ENCODE data around the gene LRMDA.

Gene LRMDA

GRCh38 chr10:75461672-75462649 lies 30.5 kb downstream of the LRMDA start:
- Histone ChIP-seq H3K4me1 (ENCODE audit: control insufficient read depth, insufficient read depth, low read length) (peaks cover 2% of the 10 kb centered on the region), H3K27me3 (ENCODE audit: control insufficient read depth, insufficient read depth, low read length) (no peaks in the 10 kb centered on the region), H3K27ac (ENCODE audit: low read length) (no peak overlapping the region), H3K4me3 (ENCODE audit: low read length) (no peak overlapping the region), H3K9me3 (ENCODE audit: control insufficient read depth, insufficient read depth, low read length) (no peaks in the 10 kb centered on the region), H3K36me3 (ENCODE audit: control insufficient read depth, insufficient read depth, low read length) (no peaks in the 10 kb centered on the region)
- no CpG with 5 or more reads among the region's 15 CpGs for WGBS (ENCODE audit: insufficient coverage, insufficient read length)
- no peak for DNase-seq (ENCODE audit: low read depth, low spot score)

DNA sequence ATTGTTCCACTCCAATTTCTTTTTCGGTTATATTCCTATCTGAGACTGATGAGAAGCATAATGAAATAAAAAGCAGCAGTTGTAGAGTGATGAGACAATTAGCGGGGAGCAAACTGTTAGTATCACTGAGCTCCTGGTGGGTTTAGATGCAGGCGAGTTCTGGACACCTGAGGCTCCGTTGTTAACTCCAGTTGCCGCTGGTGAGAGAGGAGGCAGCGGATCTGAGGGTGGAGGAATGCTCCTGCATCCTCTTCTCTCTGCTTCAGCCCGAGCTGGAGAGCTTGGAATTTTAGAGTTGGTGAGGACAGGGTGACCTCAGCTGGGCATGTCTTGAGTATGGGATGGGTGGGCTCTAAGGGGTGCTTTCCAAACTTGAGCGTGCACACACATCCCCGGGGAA lies 31.4 kb downstream of the LRMDA start:
- Histone ChIP-seq H3K9me3 (ENCODE audit: control insufficient read depth, insufficient read depth, low read length) (no peaks in the 10 kb centered on the region), H3K36me3 (ENCODE audit: control insufficient read depth, insufficient read depth, low read length) (no peaks in the 10 kb centered on the region), H3K27ac (ENCODE audit: low read length) (no peak overlapping the region), H3K27me3 (ENCODE audit: control insufficient read depth, insufficient read depth, low read length) (no peaks in the 10 kb centered on the region), H3K4me3 (ENCODE audit: low read length) (no peak overlapping the region), H3K4me1 (ENCODE audit: control insufficient read depth, insufficient read depth, low read length) (peaks cover 2% of the 10 kb centered on the region)
- no CpG with 5 or more reads among the region's 9 CpGs for WGBS (ENCODE audit: insufficient coverage, insufficient read length)
- DNase-seq (ENCODE audit: low read depth, low spot score) = no peak

GRCh38 chr10:75464478-75465449 lies 33.3 kb downstream of the LRMDA start:
- Histone ChIP-seq H3K4me3 (ENCODE audit: low read length) (no peak overlapping the region), H3K36me3 (ENCODE audit: control insufficient read depth, insufficient read depth, low read length) (no peaks in the 10 kb centered on the region), H3K9me3 (ENCODE audit: control insufficient read depth, insufficient read depth, low read length) (no peaks in the 10 kb centered on the region), H3K27ac (ENCODE audit: low read length) (no peak overlapping the region), H3K4me1 (ENCODE audit: control insufficient read depth, insufficient read depth, low read length) (peaks cover 2% of the 10 kb centered on the region), H3K27me3 (ENCODE audit: control insufficient read depth, insufficient read depth, low read length) (no peaks in the 10 kb centered on the region)
- WGBS (ENCODE audit: insufficient coverage, insufficient read length) = no CpG with 5 or more reads among the region's 10 CpGs
- no peak for DNase-seq (ENCODE audit: low read depth, low spot score)

GRCh38 chr10:75465450-75465827 lies 34.0 kb downstream of the LRMDA start:
- H3K36me3 ChIP-seq (ENCODE audit: control insufficient read depth, insufficient read depth, low read length) = no peaks in the 10 kb centered on the region
- WGBS (ENCODE audit: insufficient coverage, insufficient read length) = no CpG with 5 or more reads among the region's 6 CpGs
- H3K4me1 ChIP-seq (ENCODE audit: control insufficient read depth, insufficient read depth, low read length) = peaks cover 2% of the 10 kb centered on the region
- no peaks in the 10 kb centered on the region for H3K27me3 ChIP-seq (ENCODE audit: control insufficient read depth, insufficient read depth, low read length)
- DNase-seq (ENCODE audit: low read depth, low spot score) = no peak
- H3K9me3 ChIP-seq (ENCODE audit: control insufficient read depth, insufficient read depth, low read length) = no peaks in the 10 kb centered on the region
- H3K4me3 ChIP-seq (ENCODE audit: low read length) = no peak overlapping the region
- no peak overlapping the region for H3K27ac ChIP-seq (ENCODE audit: low read length)

GRCh38 chr10:75466001-75466400 lies 34.6 kb downstream of the LRMDA start:
- Histone ChIP-seq H3K4me1 (ENCODE audit: control insufficient read depth, insufficient read depth, low read length) (peaks cover 2% of the 10 kb centered on the region), H3K27me3 (ENCODE audit: control insufficient read depth, insufficient read depth, low read length) (no peaks in the 10 kb centered on the region), H3K36me3 (ENCODE audit: control insufficient read depth, insufficient read depth, low read length) (no peaks in the 10 kb centered on the region), H3K9me3 (ENCODE audit: control insufficient read depth, insufficient read depth, low read length) (no peaks in the 10 kb centered on the region), H3K4me3 (ENCODE audit: low read length) (no peak overlapping the region), H3K27ac (ENCODE audit: low read length) (no peak overlapping the region)
- DNase-seq (ENCODE audit: low read depth, low spot score) = no peak
- no CpG with 5 or more reads among the region's 4 CpGs for WGBS (ENCODE audit: insufficient coverage, insufficient read length)

GRCh38 chr10:75466886-75467285 lies 35.5 kb downstream of the LRMDA start:
- no peaks in the 10 kb centered on the region for H3K9me3 ChIP-seq (ENCODE audit: control insufficient read depth, insufficient read depth, low read length)
- H3K27ac ChIP-seq (ENCODE audit: low read length) = no peak overlapping the region
- no CpG with 5 or more reads among the region's 6 CpGs for WGBS (ENCODE audit: insufficient coverage, insufficient read length)
- DNase-seq (ENCODE audit: low read depth, low spot score) = no peak
- H3K4me1 ChIP-seq (ENCODE audit: control insufficient read depth, insufficient read depth, low read length) = no peaks in the 10 kb centered on the region; the same call in none of the 2 replicates
- no peaks in the 10 kb centered on the region for H3K36me3 ChIP-seq (ENCODE audit: control insufficient read depth, insufficient read depth, low read length)
- no peaks in the 10 kb centered on the region for H3K27me3 ChIP-seq (ENCODE audit: control insufficient read depth, insufficient read depth, low read length)
- no peak overlapping the region for H3K4me3 ChIP-seq (ENCODE audit: low read length)

DNA sequence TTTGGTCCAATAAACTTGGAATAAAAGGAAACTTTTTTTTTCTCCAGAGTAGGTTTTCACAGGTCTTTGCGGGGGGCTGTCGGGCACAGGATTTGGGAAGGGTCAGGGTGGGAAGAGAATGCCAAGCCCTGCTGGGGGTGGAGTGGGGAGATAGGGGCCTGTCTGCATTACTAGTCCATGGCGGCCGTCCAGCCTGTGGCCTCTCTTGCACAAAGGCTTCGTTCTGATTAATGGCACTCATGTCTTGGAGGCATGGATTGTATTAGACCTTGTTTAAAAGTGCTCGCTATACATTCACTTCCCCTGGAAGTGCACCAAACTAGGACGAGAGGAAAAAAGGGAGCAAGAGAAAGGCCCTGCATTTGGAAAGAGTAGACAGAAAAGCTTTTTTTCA lies 37.2 kb downstream of the LRMDA start:
- H3K36me3 ChIP-seq (ENCODE audit: control insufficient read depth, insufficient read depth, low read length) = no peaks in the 10 kb centered on the region
- no peaks in the 10 kb centered on the region for H3K27me3 ChIP-seq (ENCODE audit: control insufficient read depth, insufficient read depth, low read length)
- no CpG with 5 or more reads among the region's 7 CpGs for WGBS (ENCODE audit: insufficient coverage, insufficient read length)
- DNase-seq (ENCODE audit: low read depth, low spot score) = no peak
- no peak overlapping the region for H3K4me3 ChIP-seq (ENCODE audit: low read length)
- no peak overlapping the region for H3K27ac ChIP-seq (ENCODE audit: low read length)
- H3K9me3 ChIP-seq (ENCODE audit: control insufficient read depth, insufficient read depth, low read length) = no peaks in the 10 kb centered on the region
- no peaks in the 10 kb centered on the region for H3K4me1 ChIP-seq (ENCODE audit: control insufficient read depth, insufficient read depth, low read length)

- DNase-seq (ENCODE audit: low read depth, low spot score) = no peak
- Histone ChIP-seq H3K27ac (ENCODE audit: low read length) (no peak overlapping the region), H3K27me3 (ENCODE audit: control insufficient read depth, insufficient read depth, low read length) (no peaks in the 10 kb centered on the region), H3K4me1 (ENCODE audit: control insufficient read depth, insufficient read depth, low read length) (no peaks in the 10 kb centered on the region), H3K4me3 (ENCODE audit: low read length) (no peak overlapping the region), H3K9me3 (ENCODE audit: control insufficient read depth, insufficient read depth, low read length) (no peaks in the 10 kb centered on the region), H3K36me3 (ENCODE audit: control insufficient read depth, insufficient read depth, low read length) (no peaks in the 10 kb centered on the region)
- no CpG with 5 or more reads among the region's 3 CpGs for WGBS (ENCODE audit: insufficient coverage, insufficient read length)
Measured at GRCh38 chr10:75469006-75469616, 37.7 kb downstream of the LRMDA start.

DNA sequence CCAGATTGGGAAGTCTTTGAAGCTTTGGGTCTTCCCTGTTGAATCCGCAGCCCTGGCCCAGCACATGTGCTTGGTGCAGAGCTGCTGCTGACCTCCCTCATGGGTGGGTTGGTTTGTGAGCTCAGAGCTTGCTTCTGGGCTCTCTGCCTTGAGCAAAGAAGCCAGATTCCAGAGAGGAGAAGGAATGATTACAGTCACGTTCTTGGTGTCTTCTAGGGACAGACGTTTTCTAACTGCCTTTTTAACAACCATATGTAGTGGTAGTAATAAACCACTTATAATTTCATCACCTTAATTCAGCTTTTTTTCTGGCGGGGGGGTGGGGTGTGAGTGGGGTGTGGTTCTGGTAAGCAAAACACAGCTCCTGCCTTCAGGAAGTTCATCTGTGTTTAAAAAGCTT lies 39.5 kb downstream of the LRMDA start:
- WGBS (ENCODE audit: insufficient coverage, insufficient read length) = no CpG with 5 or more reads among the region's 4 CpGs
- Histone ChIP-seq H3K27ac (ENCODE audit: low read length) (no peak overlapping the region), H3K9me3 (ENCODE audit: control insufficient read depth, insufficient read depth, low read length) (no peaks in the 10 kb centered on the region), H3K4me1 (ENCODE audit: control insufficient read depth, insufficient read depth, low read length) (peaks cover 7% of the 10 kb centered on the region), H3K4me3 (ENCODE audit: low read length) (no peak overlapping the region), H3K36me3 (ENCODE audit: control insufficient read depth, insufficient read depth, low read length) (no peaks in the 10 kb centered on the region), H3K27me3 (ENCODE audit: control insufficient read depth, insufficient read depth, low read length) (no peaks in the 10 kb centered on the region)
- DNase-seq (ENCODE audit: low read depth, low spot score) = no peak

- Histone ChIP-seq H3K9me3 (ENCODE audit: control insufficient read depth, insufficient read depth, low read length) (no peaks in the 10 kb centered on the region), H3K4me1 (ENCODE audit: control insufficient read depth, insufficient read depth, low read length) (peaks cover 7% of the 10 kb centered on the region), H3K27ac (ENCODE audit: low read length) (no peak overlapping the region), H3K27me3 (ENCODE audit: control insufficient read depth, insufficient read depth, low read length) (no peaks in the 10 kb centered on the region), H3K4me3 (ENCODE audit: low read length) (no peak overlapping the region), H3K36me3 (ENCODE audit: control insufficient read depth, insufficient read depth, low read length) (no peaks in the 10 kb centered on the region)
- no CpG with 5 or more reads among the region's 2 CpGs for WGBS (ENCODE audit: insufficient coverage, insufficient read length)
- DNase-seq (ENCODE audit: low read depth, low spot score) = no peak
Measured at GRCh38 chr10:75472685-75473084, 41.3 kb downstream of the LRMDA start.

Measured in iPS DF 6.9 (cell line).